GM12865 (cell line): ENCODE results near the gene ABCA1.

Source experiments
- DNase-seq: peaks from one replicate; pipeline ENCODE4 v3.0.0; 2010; ENCODE audit warnings: low read depth
- H3K4me3 ChIP-seq: 2 replicates; pipeline ENCODE4 v1.5.1; 2011; ENCODE audit warnings: mild to moderate bottlenecking, low read depth, low read length, control low read depth
- TF ChIP-seq, protein P1 (sequence below): IDR thresholded peaks from 2 replicates; pipeline ENCODE4 v1.5.1; 2011; ENCODE audit warnings: low read length, control low read depth, low read depth, inconsistent platforms; ENCODE audit not compliant: insufficient read depth; ENCODE audit errors: missing control alignments

The ABCA1 gene

GRCh38 chr9:104970271-104970987, 42.5 kb upstream of the ABCA1 start:
- TF ChIP-seq, protein P1, sequence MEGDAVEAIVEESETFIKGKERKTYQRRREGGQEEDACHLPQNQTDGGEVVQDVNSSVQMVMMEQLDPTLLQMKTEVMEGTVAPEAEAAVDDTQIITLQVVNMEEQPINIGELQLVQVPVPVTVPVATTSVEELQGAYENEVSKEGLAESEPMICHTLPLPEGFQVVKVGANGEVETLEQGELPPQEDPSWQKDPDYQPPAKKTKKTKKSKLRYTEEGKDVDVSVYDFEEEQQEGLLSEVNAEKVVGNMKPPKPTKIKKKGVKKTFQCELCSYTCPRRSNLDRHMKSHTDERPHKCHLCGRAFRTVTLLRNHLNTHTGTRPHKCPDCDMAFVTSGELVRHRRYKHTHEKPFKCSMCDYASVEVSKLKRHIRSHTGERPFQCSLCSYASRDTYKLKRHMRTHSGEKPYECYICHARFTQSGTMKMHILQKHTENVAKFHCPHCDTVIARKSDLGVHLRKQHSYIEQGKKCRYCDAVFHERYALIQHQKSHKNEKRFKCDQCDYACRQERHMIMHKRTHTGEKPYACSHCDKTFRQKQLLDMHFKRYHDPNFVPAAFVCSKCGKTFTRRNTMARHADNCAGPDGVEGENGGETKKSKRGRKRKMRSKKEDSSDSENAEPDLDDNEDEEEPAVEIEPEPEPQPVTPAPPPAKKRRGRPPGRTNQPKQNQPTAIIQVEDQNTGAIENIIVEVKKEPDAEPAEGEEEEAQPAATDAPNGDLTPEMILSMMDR, result no peak
- DNase-seq, result no peak
- H3K4me3 ChIP-seq, result no peak overlapping the region

DNA sequence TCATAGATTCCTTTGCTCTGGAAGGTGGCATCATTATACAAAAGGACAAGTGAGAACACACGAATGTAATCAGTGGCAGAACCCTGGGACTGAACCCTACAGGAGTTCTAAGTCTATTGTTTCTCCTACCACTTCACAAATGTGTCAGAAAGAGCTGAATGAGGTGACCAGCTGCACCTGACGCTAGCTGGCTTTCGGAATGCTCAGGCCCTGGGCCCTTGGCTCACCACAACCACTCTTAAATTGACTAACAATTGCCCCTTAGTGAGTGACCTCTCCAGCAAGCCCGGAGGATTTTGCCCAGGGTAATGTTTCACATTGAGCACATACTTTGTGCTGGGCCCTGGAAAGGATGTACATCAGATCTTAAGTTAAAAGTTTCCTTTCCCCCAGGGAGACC, 41.2 kb upstream of the ABCA1 start:
- DNase-seq, result peak; percentile 40
- H3K4me3 ChIP-seq, result no peak overlapping the region
- TF ChIP-seq, protein P1, result no peak

DNA sequence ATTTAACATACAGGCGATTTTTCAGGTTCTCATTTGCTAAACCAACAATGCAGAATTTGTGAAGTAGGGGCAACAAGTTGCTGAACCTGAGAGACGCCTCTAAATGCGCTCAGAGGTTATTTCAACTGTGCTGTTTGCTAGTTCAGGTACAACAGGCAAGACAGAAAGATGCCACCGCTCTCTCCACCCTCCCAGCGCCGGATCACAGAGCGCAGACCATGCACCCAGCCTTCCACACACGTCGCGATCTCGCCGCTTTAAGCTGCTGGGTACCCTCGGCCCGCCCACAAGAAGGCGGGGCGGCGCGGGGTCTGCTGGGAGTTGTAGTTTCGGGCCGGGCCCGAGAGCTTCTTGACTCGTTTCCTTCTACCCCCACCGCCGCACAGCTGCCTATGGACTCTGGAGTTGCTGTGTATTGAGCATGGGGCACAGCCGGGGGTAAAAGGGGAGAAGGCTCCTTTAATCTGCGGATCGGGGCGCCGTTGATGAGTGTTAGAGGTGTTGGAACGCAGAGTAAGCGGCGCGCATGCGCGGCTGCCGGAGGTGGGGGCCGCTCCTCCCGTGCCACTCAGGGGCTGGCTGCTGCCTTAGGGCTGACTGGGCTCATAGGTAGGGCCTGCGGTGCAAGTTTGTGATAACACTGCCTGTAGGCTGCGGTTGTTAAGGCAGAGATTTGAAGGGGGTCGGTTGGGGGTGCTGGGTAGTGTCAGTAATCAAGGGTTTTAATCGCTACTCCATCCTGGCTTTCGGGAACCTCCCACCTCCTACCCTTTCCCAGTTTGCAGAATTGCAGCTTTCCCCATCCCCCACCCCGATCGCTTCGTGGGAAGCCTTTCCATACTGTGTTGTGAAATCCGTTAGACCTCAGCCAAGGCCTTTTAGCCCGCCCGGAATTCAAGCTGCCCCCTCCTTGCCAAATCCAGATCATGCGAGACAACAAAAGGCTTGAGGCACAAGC, 40.3 kb upstream of the ABCA1 start:
- DNase-seq, result peak; percentile 80
- peak overlapping the region; percentile 66 for H3K4me3 ChIP-seq
- TF ChIP-seq, protein P1, result no peak

- TF ChIP-seq, protein P1, result no peak
- DNase-seq, result no peak
- H3K4me3 ChIP-seq, result no peak overlapping the region
Observed at GRCh38 chr9:104963076-104963475, 35.1 kb upstream of the ABCA1 start.

GRCh38 chr9:104961701-104962359, 33.9 kb upstream of the ABCA1 start:
- H3K4me3 ChIP-seq, result no peak overlapping the region
- DNase-seq, result no peak
- TF ChIP-seq, protein P1, result no peak

DNA sequence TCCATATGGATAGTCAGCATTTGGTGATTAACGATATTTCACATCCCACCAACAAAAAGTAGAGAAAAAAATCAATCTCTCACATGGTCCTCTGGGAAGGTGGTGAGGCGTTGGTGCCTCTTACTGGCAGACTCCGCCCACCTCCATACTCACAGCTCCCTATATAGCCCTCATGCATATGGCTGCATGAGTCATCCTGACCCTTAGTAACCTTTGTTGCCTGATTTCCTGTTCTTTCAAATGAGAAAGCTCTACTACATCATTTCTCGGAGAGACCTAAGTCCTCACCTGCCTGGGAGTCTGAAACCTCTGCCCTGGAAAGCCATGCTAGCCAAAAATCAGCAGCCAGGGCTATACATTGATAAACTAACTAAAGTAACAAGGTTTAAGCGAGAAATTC, 33.3 kb upstream of the ABCA1 start:
- TF ChIP-seq, protein P1, result no peak
- peak; percentile 63 for DNase-seq
- H3K4me3 ChIP-seq, result no peak overlapping the region
